HepG2 (cell line): ENCODE data around the gene RREB1. TPM values are rescaled to one million over a fixed set of nuclear protein-coding genes. Genes with fewer than 3 reads are reported as not detected.
A peak's percentile ranks its signal among the peaks of the same experiment; 100 is the strongest.

ENCODE experiments used
- CBX1 ChIP-seq: IDR thresholded peaks from one replicate; pipeline ENCODE4 v1.6.1; 2016; ENCODE audit warnings: antibody characterized with exemption, low read depth
- DNMT3B ChIP-seq: conservative IDR thresholded peaks from 2 replicates; pipeline ENCODE4 v1.6.1; 2016; ENCODE audit warnings: missing biosample characterization, control low read depth
- JUN ChIP-seq: sonication (generic); formaldehyde crosslinking; IDR thresholded peaks from 2 replicates; pipeline ENCODE4 v1.4.0; 2020; ENCODE audit warnings: mild to moderate bottlenecking, missing genetic modification reagents
- KDM2A ChIP-seq: sonication (generic); formaldehyde crosslinking; IDR thresholded peaks from 2 replicates; pipeline ENCODE4 v1.4.0; 2020; ENCODE audit warnings: low read depth, missing genetic modification reagents, borderline replicate concordance
- NCOA5 ChIP-seq: sonication (generic); formaldehyde crosslinking; IDR thresholded peaks from 2 replicates; pipeline ENCODE4 v1.4.0; 2020; ENCODE audit warnings: missing genetic modification reagents
- PHF20 ChIP-seq: sonication (generic); formaldehyde crosslinking; IDR thresholded peaks from 2 replicates; pipeline ENCODE4 v1.5.0; 2020; ENCODE audit warnings: mild to moderate bottlenecking, missing genetic modification reagents
- ZKSCAN5 ChIP-seq: sonication (generic); formaldehyde crosslinking; IDR thresholded peaks from 2 replicates; pipeline ENCODE4 v1.5.1; 2020; ENCODE audit warnings: mild to moderate bottlenecking, missing genetic modification reagents
- ZNF224 ChIP-seq: sonication (generic); formaldehyde crosslinking; IDR thresholded peaks from 2 replicates; pipeline ENCODE4 v1.5.0; 2020; ENCODE audit warnings: mild to moderate bottlenecking, missing genetic modification reagents
- ZNF292 ChIP-seq: sonication (generic); formaldehyde crosslinking; IDR thresholded peaks from 2 replicates; pipeline ENCODE4 v1.8.1; 2022; ENCODE audit warnings: mild to moderate bottlenecking, low read depth, missing genetic modification reagents, borderline replicate concordance
- ZNF337 ChIP-seq: sonication (generic); formaldehyde crosslinking; IDR thresholded peaks from 2 replicates; pipeline ENCODE4 v1.5.1; 2020; ENCODE audit warnings: missing genetic modification reagents, low read depth, mild to moderate bottlenecking, borderline replicate concordance
- ZNF431 ChIP-seq: sonication (generic); formaldehyde crosslinking; IDR thresholded peaks from 2 replicates; pipeline ENCODE4 v1.9.0; 2022; ENCODE audit warnings: missing genetic modification reagents, low read depth, mild to moderate bottlenecking, borderline replicate concordance
- ZNF577 ChIP-seq: sonication (generic); formaldehyde crosslinking; IDR thresholded peaks from 2 replicates; pipeline ENCODE4 v1.4.0; 2020; ENCODE audit warnings: mild to moderate bottlenecking, low read depth, missing genetic modification reagents, borderline replicate concordance
- ZNF790 ChIP-seq: sonication (generic); formaldehyde crosslinking; IDR thresholded peaks from 2 replicates; pipeline ENCODE4 v1.8.0; 2022; ENCODE audit warnings: missing genetic modification reagents, mild to moderate bottlenecking, borderline replicate concordance
- ZNF879 ChIP-seq: sonication (generic); formaldehyde crosslinking; IDR thresholded peaks from 2 replicates; pipeline ENCODE4 v1.8.1; 2023; ENCODE audit warnings: missing genetic modification reagents
- ZSCAN20 ChIP-seq: sonication (generic); formaldehyde crosslinking; IDR thresholded peaks from 2 replicates; pipeline ENCODE4 v1.4.0; 2020; ENCODE audit warnings: missing genetic modification reagents, mild to moderate bottlenecking, borderline replicate concordance
- polyA plus RNA-seq, 8 experiments: library from polyadenylated mRNA; depleted of rRNA in 3 of 8; stranded (reverse) in 7 of 8; unstranded in 1 of 8; fragments of >200 nt; fragmentation: Illumina TruSeq in 4 of 8; extraction: Trizol in 4 of 8; gene quantifications; 2 replicates each; pipeline versions ENCODE4 v1.2.1 to v1.2.3, GENCODE V29; 2011 to 2016; ENCODE audit warnings: low read depth in 4 of 8, missing spikeins in 1 of 8, mixed read lengths in 1 of 8; ENCODE audit not compliant: insufficient read depth in 1 of 8
- total RNA-seq, 5 experiments: library from RNA; depleted of rRNA; stranded (reverse); fragments of >200 nt; fragmentation: Illumina TruSeq; extraction: Trizol; gene quantifications; 2 replicates each; pipeline ENCODE4 v1.2.3, GENCODE V29; 2016; ENCODE audit warnings: low read depth in 1 of 5
- TF ChIP-seq, protein P1 (sequence below): sonication (generic); formaldehyde crosslinking; IDR thresholded peaks from 2 replicates; pipeline ENCODE4 v1.8.0; 2022; ENCODE audit warnings: mild to moderate bottlenecking, missing genetic modification reagents, moderate library complexity
- TF ChIP-seq, protein P2 (sequence below): sonication (generic); formaldehyde crosslinking; IDR thresholded peaks from 2 replicates; pipeline ENCODE4 v1.9.0; 2021; ENCODE audit warnings: missing genetic modification reagents, mild to moderate bottlenecking, borderline replicate concordance
- TF ChIP-seq, protein P3 (sequence below): sonication (generic); formaldehyde crosslinking; IDR thresholded peaks from 2 replicates; pipeline ENCODE4 v1.8.1; 2023; ENCODE audit warnings: mild to moderate bottlenecking, moderate library complexity, missing genetic modification reagents
- TF ChIP-seq, protein P4 (sequence below): sonication (generic); formaldehyde crosslinking; IDR thresholded peaks from 2 replicates; pipeline ENCODE4 v1.5.0; 2020; ENCODE audit warnings: mild to moderate bottlenecking, missing genetic modification reagents
- TF ChIP-seq, protein P5 (sequence below): sonication (generic); formaldehyde crosslinking; IDR thresholded peaks from 2 replicates; pipeline ENCODE4 v1.5.0; 2020; ENCODE audit warnings: missing genetic modification reagents
- TF ChIP-seq, protein P6 (sequence below): sonication (generic); formaldehyde crosslinking; IDR thresholded peaks from 2 replicates; pipeline ENCODE4 v1.4.0; 2020; ENCODE audit warnings: missing genetic modification reagents

RREB1 gene
- total and polyA plus RNA-seq, 2 of the 13 experiments (the other 11 are each of a cell fraction or from before 2014, with no cell fraction given) = 6.1 to 23.2 TPM

DNA sequence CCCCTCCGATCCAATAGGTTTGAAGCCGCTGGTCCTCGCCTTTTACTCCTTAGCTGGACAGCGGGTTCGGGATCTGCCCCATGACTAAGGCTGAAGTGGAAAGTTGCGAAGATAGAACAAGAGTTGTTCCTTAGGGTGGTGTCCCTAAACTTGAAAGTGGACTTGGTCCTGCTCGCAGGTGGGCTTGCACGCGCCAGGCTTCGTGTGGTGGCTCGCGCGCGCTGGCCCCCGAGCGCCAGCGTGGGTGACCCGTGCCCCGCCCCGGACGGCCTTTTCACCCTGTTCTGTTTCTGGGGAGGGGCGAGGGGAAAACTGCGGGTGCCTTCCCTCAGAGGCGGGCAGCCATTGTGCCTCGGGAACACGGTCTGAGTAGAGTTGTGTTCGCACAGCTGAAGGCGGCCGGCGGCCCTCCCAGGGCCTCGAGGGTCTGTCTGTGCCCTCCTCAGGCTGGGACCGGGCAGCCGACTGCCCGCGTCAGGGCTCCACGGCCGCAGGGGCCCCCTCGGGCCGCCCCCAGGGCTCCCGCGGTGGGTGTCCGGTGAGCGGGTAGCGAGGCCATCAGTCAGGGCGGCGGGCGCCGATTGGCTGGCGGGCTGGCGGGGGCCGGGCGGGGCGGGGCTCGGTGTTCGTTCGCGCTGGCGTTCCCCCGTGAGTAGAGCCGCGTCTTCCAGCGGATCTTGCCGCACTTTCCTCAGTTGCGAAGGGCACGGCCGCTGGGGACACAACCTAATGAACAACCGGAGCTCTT lies 33.0 kb downstream of the RREB1 start (continued):
- no peak for TF ChIP-seq ZNF292 (CRISPR knock-in tag)
- TF ChIP-seq ZNF224 = no peak
- no peak for TF ChIP-seq DNMT3B
- TF ChIP-seq ZNF879 (CRISPR knock-in tag) = peak; percentile 86
- TF ChIP-seq, protein P1, sequence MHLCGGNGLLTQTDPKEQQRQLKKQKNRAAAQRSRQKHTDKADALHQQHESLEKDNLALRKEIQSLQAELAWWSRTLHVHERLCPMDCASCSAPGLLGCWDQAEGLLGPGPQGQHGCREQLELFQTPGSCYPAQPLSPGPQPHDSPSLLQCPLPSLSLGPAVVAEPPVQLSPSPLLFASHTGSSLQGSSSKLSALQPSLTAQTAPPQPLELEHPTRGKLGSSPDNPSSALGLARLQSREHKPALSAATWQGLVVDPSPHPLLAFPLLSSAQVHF (CRISPR knock-in tag) = 0 out of 2 replicates have a peak, but pooled peaks have one; percentile 49
- TF ChIP-seq CBX1 = peak; percentile 85
- peak; percentile 46; the same call in 1 of the 2 replicates for TF ChIP-seq ZNF337
- TF ChIP-seq, protein P2, sequence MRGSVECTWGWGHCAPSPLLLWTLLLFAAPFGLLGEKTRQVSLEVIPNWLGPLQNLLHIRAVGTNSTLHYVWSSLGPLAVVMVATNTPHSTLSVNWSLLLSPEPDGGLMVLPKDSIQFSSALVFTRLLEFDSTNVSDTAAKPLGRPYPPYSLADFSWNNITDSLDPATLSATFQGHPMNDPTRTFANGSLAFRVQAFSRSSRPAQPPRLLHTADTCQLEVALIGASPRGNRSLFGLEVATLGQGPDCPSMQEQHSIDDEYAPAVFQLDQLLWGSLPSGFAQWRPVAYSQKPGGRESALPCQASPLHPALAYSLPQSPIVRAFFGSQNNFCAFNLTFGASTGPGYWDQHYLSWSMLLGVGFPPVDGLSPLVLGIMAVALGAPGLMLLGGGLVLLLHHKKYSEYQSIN (CRISPR knock-in tag) = no peak
- peak; percentile 74; the same call in 1 of the 2 replicates for TF ChIP-seq ZNF790
- TF ChIP-seq, protein P3, sequence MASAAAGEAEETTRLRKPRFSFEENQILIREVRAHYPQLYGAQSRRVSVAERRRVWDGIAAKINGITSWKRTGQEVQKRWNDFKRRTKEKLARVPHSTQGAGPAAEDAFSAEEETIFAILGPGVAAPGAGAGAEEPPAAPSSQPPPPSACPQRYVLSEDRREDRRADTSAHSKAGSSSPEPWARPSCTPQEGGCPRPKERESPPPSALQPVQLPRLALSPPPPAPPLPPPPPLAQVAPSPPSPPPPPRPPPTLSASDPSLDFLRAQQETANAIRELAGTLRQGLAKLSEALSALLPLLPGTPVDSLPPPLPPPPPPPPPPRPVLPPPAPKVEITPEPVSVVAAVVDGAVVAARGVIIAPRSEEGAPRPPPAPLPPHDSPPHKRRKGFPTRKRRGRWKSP = peak; percentile 21; the same call in 1 of the 2 replicates
- TF ChIP-seq ZNF577 (CRISPR knock-in tag) = no peak
- TF ChIP-seq ZSCAN20 (CRISPR knock-in tag) = peak; percentile 79; the same call in 1 of the 2 replicates
- TF ChIP-seq, protein P4, sequence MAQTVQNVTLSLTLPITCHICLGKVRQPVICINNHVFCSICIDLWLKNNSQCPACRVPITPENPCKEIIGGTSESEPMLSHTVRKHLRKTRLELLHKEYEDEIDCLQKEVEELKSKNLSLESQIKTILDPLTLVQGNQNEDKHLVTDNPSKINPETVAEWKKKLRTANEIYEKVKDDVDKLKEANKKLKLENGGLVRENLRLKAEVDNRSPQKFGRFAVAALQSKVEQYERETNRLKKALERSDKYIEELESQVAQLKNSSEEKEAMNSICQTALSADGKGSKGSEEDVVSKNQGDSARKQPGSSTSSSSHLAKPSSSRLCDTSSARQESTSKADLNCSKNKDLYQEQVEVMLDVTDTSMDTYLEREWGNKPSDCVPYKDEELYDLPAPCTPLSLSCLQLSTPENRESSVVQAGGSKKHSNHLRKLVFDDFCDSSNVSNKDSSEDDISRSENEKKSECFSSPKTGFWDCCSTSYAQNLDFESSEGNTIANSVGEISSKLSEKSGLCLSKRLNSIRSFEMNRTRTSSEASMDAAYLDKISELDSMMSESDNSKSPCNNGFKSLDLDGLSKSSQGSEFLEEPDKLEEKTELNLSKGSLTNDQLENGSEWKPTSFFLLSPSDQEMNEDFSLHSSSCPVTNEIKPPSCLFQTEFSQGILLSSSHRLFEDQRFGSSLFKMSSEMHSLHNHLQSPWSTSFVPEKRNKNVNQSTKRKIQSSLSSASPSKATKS (CRISPR knock-in tag) = no peak
- TF ChIP-seq JUN (CRISPR knock-in tag) = no peak
- peak; percentile 75; the same call in 1 of the 2 replicates for TF ChIP-seq KDM2A
- no peak for TF ChIP-seq NCOA5 (CRISPR knock-in tag)
- TF ChIP-seq, protein P5, sequence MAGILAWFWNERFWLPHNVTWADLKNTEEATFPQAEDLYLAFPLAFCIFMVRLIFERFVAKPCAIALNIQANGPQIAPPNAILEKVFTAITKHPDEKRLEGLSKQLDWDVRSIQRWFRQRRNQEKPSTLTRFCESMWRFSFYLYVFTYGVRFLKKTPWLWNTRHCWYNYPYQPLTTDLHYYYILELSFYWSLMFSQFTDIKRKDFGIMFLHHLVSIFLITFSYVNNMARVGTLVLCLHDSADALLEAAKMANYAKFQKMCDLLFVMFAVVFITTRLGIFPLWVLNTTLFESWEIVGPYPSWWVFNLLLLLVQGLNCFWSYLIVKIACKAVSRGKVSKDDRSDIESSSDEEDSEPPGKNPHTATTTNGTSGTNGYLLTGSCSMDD (CRISPR knock-in tag) = peak; percentile 58; the same call in 1 of the 2 replicates
- no peak for TF ChIP-seq PHF20 (CRISPR knock-in tag)
- TF ChIP-seq, protein P6, sequence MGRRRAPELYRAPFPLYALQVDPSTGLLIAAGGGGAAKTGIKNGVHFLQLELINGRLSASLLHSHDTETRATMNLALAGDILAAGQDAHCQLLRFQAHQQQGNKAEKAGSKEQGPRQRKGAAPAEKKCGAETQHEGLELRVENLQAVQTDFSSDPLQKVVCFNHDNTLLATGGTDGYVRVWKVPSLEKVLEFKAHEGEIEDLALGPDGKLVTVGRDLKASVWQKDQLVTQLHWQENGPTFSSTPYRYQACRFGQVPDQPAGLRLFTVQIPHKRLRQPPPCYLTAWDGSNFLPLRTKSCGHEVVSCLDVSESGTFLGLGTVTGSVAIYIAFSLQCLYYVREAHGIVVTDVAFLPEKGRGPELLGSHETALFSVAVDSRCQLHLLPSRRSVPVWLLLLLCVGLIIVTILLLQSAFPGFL (CRISPR knock-in tag) = no peak
- no peak for TF ChIP-seq ZKSCAN5
- TF ChIP-seq ZNF431 = no peak
